GM19397 (cell line): ENCODE results near the gene SEMA4A.
"Not testable (repeated sequence)": the region's sequence is repeated elsewhere in the genome, so short reads cannot be mapped to it uniquely, and the experiment has no call there.

Experiments used
- ATAC-seq: cut with Tn5 transposase; IDR thresholded peaks from one replicate; pipeline ENCODE4 v1.9.1; 2021; ENCODE audit warnings: mild to moderate bottlenecking, moderate library complexity; ENCODE audit not compliant: unreplicated experiment

The SEMA4A gene

DNA sequence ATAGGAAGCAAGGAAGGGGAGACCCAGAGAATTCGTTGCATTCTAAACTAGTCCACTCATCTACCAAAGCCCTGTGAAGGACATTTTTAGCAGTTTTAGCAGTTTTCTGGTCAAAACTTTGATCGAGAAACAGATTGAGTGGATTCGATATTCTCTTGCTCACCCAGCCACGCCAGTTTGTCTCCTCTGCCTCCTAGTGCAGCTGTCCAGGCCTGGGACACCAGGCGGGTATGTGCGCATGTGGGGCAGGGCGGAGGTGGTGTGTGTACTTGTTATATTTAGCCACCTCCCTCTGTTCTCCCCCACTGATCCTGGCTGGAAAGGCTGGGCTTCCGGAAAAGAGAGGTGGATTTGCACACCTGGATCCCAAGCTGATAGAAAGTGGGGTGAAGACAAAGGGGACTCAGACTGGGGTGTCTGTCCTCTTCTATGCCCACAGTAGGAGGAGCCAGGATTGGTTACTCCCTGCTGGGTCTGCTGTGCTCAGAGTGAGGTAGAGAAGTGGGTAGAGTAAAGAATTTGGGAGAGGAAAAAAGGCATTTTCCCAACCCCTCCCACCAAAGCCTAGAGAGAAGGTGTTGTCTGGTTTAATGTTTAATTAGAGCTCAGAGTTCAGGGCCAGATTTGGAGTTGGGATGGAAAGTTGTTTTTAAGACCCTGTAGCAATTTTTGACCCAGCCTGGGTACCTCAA is 35.1 kb upstream of the SEMA4A start:
- no peak for ATAC-seq

DNA sequence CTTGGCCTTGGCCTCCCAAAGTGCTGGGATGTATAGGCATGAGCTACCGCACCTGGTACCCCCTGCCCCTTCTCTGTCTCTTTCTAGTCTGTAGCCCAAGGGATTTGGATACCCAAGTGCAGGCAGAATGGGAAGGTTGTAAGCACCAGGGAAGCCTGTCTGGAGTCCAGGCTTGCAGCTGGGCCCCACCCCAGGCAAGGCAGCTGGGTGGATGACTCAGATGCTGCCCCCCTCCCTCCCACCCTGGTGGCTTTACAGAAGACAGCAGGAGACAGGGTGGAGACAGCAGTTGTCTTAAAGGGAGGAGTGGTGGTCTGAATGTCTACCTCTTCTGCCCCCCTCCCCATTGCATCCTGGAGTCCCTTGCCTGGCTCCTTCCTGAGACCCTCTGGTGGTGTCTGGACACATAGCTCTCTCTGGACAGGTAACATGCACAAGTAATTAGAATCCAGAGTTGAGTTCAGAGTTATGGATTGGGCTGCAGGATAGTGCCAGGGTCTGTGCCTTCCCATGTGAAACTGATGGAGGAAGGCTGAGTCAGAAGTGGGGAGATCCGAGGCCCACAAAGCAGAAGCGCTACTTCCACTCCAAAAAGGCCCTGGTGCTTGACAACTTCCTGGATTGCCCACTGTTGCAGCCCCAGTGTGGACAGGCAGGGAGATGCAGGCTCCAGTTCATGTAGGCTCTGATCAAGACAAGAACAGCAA is 33.7 kb upstream of the SEMA4A start:
- ATAC-seq = no peak

DNA sequence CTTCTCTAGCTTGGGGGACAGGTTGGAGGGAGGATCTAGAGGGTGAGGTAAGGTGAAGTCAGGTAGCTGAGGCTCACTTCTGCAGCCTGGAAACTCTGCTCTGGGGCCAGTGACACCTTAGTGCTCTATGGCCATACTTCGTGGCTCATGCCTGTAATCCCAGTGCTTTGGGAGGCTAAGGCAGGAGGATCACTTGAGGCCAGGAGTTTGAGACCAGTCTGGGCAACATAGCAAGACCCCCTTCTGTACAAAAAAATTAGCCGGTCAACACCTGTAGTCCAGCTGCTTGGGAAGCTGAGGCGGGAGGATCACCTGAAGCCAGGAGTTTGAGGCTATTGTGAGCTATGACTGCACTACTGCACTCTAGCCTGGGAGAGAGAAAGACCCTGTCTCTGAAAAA is 33.1 kb upstream of the SEMA4A start:
- ATAC-seq = no peak

DNA sequence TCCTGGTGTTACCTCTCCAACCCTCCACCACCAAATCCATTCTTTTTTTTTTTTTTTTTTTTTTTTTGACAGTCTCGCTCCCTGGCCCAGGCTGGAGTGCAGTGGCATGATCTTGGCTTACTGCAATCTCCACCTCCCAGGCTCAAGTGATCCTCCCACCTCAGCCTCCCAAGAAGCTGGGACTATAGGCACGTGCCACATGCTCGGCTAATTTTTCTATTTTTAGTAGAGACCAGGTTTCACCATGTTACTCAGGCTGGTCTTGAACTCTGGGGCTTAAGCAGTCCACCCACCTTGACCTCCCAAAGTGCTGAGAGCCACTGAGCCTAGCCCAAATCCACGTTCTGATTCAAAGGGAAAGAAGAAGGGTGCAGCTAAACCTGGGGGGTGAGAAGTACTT is 32.4 kb upstream of the SEMA4A start:
- not testable (repeated sequence) for ATAC-seq

DNA sequence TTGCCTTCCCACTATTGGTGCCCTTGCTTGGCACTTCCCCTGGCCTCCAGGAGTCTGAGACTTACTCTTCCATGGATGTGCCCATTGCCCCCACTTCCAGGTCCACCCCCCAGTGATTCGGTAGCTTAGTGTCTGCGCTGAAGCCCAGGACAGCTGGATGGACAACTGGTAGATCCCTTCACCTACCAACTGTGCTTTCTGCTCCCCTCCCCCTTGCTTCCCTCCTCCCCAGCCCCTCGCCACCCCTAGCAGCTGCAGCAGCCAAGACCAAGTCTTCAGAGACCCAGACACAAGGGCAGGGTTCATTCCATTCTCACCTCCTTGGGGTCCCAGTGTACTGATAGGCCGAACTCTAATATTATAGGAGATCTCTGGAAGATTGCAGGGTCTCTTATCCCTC is 31.9 kb upstream of the SEMA4A start:
- no peak for ATAC-seq

DNA sequence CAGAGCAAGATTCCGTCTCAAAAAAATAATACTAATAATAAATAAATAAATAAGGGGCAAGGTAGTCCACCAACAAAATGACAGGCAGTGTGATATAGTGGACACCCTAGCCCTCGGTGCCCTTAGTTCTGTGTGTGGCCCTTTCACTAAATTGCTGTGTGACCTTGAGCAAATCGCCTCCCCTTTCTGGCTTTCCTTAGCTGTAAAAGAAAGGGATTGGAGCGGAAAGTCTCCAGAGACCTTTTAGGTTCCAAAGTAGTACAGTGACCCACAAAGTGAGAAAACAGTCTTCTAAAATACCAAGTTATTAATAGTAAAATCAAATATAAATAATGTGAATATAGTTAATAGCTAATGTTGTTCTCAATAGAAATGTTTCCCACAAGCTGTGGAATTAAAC is 31.3 kb upstream of the SEMA4A start:
- ATAC-seq = no peak

DNA sequence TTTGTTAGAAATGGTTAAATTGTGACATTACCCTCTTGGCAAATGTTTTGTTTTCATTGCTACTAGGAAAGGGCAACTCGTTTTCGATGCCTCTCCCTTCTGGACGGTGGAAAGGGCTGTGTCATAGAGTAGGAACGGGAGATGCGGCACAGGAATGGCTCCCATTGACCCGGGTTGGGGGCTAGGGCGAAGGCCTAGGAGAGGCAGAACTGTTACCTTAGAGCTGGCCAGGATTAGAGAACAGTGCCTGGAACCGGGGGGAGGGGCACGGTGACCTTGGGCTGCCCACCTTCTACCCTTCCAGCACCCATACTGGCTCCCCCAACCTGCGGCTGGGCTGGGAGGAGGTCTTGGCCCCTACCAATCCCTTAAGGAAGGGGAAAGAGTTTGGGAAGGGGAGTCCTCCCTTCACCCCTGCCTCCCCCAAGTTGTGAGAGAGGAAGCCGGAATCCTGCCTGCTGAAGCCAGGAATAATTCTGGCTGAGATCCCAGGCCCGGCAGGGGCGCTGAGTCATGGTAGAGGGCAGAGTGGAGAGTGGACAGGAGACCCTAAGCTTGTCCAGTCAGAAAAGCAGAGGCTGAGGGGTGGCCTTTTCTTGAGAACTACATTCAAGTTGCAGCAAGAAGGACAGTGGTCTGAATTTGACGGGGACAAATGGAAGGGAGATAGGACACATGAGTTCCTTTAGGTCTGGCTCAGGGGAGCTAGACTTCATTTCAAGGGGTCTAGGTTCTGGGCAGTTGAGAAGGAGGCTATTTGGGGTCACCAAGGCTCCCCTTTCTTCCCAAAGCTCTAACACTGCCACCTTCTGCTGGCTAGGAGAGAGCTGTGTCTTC is 30.6 kb upstream of the SEMA4A start:
- no peak for ATAC-seq

DNA sequence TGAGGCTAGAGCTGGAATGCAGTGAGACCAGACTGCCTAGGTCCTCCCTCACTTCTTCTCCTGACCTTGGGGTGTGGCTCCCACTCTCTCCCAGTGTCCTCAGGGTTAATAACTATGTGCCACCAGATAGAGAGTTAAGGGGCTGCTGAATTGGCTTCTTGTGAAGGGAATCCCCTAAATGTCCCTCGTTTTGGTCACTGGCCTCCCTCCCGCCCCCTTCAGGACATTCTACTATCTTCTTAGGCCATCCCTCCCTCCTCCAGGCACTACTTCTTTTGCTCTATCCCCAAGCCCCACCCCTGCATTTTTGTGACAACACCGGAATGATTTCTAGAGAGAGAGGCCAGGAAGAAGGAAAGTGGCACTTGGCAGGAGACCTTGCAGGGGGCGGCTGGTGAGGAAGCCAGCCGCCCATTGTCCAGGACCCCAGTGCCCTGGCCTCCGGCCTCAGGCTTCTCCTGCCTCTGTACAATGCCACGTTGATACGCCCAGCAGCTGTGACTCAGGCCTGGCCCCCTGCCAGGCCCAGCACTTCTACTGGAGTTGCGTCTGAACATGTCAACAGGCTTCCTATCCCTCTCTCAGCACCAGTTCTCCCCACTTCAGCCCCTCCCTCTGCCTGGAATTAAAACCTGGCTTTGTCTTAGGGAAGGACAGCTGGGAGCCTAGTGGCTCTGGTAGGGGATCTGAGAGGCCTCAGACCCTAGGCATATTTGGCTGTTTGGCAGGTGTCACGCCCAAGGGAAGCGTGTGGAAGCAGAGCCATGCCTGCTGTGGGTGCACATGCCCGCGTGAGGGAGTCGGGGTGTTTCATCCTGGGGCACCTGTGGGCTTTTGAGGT is 29.8 kb upstream of the SEMA4A start:
- ATAC-seq = no peak

DNA sequence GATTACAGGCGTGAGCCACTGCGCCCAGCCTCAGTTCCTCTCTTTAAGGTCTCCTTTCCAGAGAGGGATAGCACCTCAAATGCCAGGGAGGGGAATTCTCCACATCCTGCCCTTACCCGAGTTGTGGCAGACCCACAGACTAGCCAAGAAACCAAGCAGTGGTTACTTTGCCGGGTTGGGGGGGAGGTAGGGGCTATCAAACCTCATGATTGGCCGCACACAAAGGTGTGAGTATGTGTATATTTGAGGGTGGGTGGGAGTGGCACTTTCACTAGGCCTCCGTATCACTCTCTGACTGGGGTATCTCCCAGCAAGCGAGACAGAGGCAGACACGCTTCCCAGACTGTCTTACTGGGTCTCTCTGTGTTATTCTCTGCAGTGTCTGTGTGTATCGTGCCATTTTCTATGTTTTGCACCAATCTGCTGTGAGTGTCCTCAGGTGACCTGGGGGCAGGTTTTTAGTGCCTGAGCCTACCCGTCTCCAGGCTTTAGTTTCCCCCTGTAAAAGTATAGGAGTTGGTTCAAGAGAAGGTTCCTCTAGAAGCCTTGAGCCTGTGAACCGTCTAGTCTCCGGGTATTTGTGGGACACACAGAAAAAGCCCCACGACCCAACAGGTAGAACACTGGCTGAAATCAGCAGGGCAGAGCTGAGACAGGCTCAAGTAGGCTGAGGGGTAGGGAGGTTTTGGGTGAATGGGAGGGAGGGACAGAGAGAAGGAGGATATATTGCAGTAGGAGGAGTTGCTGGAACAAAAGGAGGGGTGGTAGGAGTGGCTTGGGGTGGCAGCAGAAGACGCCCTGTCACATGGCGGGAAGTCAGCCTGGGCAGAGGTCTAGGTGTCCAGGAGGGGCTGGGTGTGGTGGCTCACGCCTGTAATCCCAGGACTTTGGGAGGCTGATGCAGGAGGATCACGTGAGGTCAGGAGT is 28.6 kb upstream of the SEMA4A start:
- ATAC-seq = no peak

DNA sequence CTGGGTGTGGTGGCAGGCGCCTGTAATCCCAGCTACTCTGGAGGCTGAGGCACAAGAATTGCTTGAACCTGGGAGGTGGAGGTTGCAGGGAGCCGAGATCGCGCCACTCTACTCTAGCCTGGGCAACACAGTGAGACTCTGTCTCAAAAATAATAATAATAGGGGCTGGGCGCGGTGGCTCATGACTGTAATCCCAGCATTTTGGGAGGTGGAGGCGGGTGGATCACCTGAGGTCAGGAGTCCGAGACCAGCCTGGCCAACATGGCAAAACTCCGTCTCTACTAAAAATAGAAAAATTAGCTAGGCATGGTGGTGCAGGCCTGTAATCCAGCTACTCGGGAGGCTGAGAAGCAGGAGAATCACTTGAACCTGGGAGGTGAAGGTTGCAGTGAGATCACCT is 27.8 kb upstream of the SEMA4A start:
- not testable (repeated sequence) for ATAC-seq

DNA sequence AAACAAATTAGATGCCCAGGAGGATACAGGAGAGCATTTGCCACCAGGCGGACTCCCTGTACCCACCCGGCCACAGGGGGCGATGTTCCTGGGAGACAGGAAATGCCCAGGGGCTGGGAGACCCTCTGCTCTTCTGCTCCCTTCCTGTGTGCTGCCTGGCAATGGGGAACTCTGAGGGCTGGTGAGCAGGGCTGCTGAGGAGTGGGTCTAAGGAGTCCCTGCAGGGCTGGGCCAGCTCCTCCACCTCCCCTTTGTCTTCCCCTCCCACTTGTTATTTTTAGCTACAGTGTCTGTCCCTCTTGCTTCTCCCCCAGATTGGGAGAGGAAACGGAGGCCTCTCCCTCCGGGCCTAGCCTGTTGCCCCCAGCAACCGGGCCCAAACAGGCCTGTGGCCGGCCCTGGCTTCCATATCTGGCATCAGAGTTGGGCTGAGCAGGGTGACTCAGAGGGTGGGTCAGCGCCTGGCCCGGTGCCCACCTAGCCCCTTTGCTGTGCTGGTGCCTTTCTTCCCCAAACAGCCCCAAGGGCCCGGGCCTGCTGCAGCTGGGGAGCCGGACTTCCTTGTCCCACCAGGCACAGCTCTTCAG is 27.2 kb upstream of the SEMA4A start:
- no peak for ATAC-seq

DNA sequence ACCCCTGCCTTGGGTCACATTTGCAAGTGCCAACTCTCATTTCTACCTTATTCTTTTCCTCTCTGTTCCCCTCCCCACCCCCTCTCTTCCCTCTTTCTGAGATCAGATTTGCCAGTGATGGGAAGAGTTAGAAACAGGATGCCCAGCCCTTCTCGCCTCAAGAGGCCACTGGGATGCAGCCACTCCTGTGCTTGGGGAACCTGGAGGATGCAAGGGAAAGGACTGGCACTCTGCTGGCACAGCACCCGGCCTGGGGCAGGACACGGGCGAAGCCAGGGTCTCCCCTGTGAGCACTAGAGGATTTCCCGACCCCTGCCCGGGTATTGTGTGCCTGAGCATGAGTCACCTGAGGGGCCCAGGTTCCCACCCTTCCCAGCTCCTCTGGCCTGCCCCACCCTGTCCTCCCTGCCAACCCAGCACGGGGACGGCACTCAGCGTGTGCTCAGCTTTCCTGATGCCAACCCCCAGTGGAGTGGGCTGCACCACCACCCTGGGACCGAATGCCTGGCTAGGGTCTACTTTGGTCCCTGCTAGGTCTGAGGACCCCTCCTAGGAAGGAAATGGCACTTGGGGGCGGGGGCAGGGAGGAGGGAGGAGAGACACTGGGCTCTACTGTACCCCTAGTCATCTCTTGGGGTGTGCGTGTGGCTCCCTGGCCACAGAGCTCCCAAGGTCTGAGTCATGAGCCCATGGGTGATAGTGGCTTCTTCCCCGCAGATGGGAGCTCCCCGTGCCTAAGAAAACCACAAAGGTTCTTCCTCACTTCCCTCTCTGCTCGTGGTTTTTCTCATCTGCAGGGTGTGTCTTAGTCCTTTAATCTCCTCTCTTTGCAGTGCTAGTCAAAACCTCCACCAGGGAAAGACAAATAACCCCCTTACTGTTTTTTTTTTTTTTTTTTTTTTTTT is 26.5 kb upstream of the SEMA4A start:
- ATAC-seq = peak; percentile 48

DNA sequence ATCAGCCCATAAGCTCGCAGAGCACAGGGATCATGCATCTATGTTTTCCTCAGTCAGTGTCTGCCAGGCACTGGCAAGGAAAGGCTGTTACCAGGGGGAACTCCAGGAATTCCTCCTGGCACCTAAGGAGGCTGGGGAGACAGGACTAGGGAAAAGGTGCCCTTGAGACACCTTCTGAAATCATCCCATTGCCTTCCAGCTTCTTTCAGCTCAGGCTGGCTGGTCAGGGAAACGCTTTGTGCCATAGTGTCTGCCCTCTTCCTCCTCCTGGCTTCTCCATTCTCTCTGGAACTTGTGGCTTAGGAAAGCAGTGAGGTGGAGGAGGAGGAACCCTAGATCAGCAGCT is 25.1 kb upstream of the SEMA4A start:
- ATAC-seq = no peak

DNA sequence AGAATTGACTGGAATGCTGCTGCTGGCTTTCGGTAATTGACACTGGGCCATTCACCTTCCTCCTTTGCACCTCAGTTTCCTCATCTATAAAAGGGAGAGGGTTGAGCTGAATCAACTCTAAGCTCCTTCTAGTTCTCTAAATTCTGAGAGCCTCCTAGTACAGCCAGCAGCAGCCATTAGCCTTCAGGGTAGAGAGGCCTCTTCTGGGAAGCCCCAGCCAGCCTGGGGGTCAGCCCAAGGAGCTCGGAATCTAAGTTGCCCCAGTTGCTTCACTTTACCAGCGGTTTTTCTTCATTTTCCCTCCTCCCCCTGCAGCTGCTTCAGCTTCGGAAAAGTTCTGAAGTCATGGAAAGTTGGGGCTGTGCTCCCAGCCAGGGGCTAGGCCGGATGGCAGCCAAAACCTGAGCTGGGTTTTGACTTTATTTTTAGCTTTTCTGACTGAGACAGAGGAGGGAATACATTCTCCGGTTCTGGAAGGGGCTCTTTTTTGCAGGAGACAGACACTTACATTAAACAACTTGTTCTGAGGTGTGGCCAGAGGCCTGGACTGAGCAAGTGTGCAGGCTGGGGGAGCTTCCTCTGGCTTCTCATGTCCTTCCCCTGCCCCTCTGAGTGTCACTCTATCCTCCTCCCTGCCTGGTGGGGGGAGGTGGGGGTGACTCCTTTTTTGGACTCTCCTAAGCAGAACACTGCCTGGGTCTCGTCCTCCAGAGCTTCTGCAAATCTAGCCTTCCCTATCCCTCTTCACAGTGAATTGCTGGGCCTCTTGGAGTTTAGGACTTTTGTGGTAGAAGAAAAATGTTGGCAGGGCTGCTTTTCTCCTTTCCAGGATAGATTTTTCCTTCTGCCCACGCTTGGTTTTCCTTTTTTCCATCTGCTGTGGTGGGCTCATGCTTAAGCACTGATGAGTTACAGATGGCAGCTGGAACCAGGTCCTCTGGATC is 24.5 kb upstream of the SEMA4A start:
- no peak for ATAC-seq

DNA sequence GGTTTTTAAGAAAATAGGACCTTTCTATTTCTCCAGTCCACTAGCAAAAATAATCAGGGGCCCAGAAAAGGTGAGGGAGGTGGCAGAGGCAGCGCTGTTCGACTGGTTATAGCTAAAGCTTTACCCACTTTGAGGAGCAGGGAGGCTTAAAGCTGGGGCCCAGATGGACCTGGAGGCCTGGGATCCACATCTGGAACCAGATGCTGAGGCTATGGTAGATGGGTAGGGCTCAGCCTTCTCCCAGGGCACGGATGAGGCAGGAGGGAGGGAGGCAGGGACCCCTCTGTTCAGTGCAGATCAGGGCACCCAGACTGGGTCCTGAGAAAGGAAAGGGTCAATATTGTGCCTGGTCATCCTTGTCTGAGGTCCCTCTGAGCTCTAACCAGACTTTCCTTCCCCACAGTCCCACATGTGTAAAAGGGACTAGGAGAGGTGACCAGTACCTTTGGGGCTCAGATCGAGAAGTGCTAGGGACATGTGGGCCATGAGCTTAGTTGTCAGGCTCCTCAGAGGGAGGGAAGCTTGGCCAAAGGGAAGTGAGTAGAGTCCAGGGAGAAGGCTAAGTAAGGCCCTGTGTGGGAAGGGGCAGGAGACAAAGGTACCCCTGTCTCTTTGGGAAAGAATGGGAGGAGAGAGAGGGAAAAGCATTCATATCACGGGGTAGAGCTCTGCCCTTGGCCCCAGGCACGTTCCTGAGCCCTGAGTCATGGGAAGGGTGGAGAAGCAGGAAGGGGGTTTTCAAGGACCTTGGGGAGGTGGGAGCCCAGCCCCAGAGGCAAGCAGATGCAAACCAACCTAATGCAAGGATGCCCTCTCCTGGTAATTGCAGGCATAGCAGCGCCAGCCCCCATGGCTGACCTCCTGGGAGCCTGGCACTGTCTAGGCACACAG is 23.5 kb upstream of the SEMA4A start:
- ATAC-seq = no peak

DNA sequence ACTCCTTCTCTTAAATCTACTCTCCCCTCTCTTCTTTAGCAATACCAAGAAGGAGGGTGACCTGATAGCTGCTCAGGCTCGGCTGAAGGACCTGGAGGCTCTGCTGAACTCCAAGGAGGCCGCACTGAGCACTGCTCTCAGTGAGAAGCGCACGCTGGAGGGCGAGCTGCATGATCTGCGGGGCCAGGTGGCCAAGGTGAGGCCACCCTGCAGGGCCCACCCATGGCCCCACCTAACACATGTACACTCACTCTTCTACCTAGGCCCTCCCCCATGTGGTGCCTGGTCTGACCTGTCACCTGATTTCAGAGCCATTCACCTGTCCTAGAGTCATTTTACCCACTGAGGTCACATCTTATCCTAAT is 22.8 kb upstream of the SEMA4A start:
- no peak for ATAC-seq
